Prostate gland (tissue), 2 donors: Measurements from ENCODE around the gene AGL. TPM values are rescaled to one million over a fixed set of nuclear protein-coding genes. Genes with fewer than 3 reads are reported as not detected.

ENCODE experiments used
- DNase-seq: peaks from one replicate; pipeline ENCODE4 v3.0.0-alpha.2; 2019; ENCODE audit warnings: low spot score
- H3K27ac ChIP-seq, 2 donors: fragments of 200-600 bp; sonication (generic); 2 replicates each; pipeline ENCODE4 v1.5.1; 2017 to 2019
- H3K27me3 ChIP-seq: fragments of 200-600 bp; sonication (generic); replicated peaks from 2 replicates; pipeline ENCODE4 v1.5.1; 2019; ENCODE audit not compliant: insufficient read depth
- H3K36me3 ChIP-seq, 2 donors: fragments of 200-600 bp; sonication (generic); 1 replicate in 1 of 2; 2 replicates in 1 of 2; pipeline versions ENCODE4 v1.5.1 to v1.8.1; 2017 to 2019
- H3K4me1 ChIP-seq: fragments of 200-600 bp; sonication (generic); replicated peaks from 2 replicates; pipeline ENCODE4 v1.5.1; 2019
- H3K4me3 ChIP-seq, 2 donors: fragments of 200-600 bp; sonication (generic); 2 replicates each; pipeline ENCODE4 v1.5.1; 2017 to 2019
- H3K9me3 ChIP-seq: fragments of 200-600 bp; sonication (generic); 2 replicates; pipeline ENCODE4 v1.5.1; 2017
- POLR2A ChIP-seq: fragments of 450-650 bp; IDR thresholded peaks from one replicate; pipeline ENCODE4 v1.6.1; 2016; ENCODE audit warnings: antibody characterized with exemption, mild to moderate bottlenecking
- POLR2AphosphoS5 ChIP-seq: sonication (generic); formaldehyde crosslinking; IDR thresholded peaks from one replicate; pipeline ENCODE4 v1.6.1; 2017; ENCODE audit warnings: antibody characterized with exemption
- WGBS: methylation state at CpG from one replicate; pipeline ENCODE4 v1.1.5; 2018; 5-methylcytosine and 5-hydroxymethylcytosine counted together
- intact Hi-C: fragments of 100-400 bp; cut with DNase I; formaldehyde crosslinking; loops from one replicate; pipeline ENCODE4 v1.14.2; 2022
- total RNA-seq, 2 donors: library from RNA; depleted of rRNA; stranded (reverse); fragments of >200 nt; gene quantifications; one replicate each; pipeline ENCODE4 v1.1.0, GENCODE V29; 2016
- TF ChIP-seq, protein P1 (sequence below), 4 experiments: fragments of 200-600 bp in 2 of 4; fragments of 450-650 bp in 2 of 4; sonication (generic) in 2 of 4; IDR thresholded peaks; 1 replicate in 3 of 4; 2 replicates in 1 of 4; pipeline ENCODE4 v1.5.1; 2016 to 2019; ENCODE audit warnings: antibody characterized with exemption in 4 of 4, mild to moderate bottlenecking in 2 of 4, moderate library complexity in 2 of 4

Gene AGL
- total RNA-seq, 2 donors from 2014 or later: 17.6 to 28.6 TPM

- H3K9me3 ChIP-seq: no peaks in the 10 kb centered on the region
- TF ChIP-seq, protein P1, sequence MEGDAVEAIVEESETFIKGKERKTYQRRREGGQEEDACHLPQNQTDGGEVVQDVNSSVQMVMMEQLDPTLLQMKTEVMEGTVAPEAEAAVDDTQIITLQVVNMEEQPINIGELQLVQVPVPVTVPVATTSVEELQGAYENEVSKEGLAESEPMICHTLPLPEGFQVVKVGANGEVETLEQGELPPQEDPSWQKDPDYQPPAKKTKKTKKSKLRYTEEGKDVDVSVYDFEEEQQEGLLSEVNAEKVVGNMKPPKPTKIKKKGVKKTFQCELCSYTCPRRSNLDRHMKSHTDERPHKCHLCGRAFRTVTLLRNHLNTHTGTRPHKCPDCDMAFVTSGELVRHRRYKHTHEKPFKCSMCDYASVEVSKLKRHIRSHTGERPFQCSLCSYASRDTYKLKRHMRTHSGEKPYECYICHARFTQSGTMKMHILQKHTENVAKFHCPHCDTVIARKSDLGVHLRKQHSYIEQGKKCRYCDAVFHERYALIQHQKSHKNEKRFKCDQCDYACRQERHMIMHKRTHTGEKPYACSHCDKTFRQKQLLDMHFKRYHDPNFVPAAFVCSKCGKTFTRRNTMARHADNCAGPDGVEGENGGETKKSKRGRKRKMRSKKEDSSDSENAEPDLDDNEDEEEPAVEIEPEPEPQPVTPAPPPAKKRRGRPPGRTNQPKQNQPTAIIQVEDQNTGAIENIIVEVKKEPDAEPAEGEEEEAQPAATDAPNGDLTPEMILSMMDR (IDR thresholded peaks at IDR 0.05): no peak
- TF ChIP-seq POLR2A: no peak
- DNase-seq: no peak
- intact Hi-C loops: no loop called here
- H3K36me3 ChIP-seq: no peaks in the 10 kb centered on the region
- H3K27me3 ChIP-seq: no peaks in the 10 kb centered on the region
- H3K4me3 ChIP-seq: no peak overlapping the region
- WGBS: 86% methylated on average over 4 of the region's 4 CpGs
- no peaks in the 10 kb centered on the region for H3K4me1 ChIP-seq
- no peak overlapping the region for H3K27ac ChIP-seq
Observed at GRCh38 chr1:99860703-99861102, 10.5 kb downstream of the AGL start.

DNA sequence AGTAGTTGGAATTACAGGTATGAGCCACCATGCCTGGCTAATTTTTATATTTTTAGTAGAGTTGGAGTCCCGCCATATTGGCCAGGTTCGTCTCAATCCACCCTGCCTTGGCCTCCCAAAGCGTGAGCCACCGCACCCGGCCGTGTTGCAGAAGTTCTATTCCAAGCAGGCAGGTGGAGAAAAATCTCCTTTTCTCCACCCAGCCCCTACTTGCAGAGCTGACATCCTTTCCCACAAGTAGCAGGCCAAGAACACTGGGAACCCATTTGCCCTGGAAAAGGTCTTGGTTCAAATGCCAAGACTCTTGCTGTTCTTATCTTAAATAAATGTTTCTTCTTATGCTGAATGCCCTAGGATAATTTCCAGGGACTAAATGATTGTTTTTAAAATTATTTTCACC lies 17.5 kb downstream of the AGL start:
- DNase-seq: no peak
- H3K36me3 ChIP-seq: no peaks in the 10 kb centered on the region
- TF ChIP-seq, protein P1 (IDR thresholded peaks at IDR 0.05): no peak
- TF ChIP-seq POLR2AphosphoS5 (no peak), POLR2A (no peak)
- H3K4me1 ChIP-seq: no peaks in the 10 kb centered on the region
- no peak overlapping the region for H3K4me3 ChIP-seq
- H3K9me3 ChIP-seq: no peaks in the 10 kb centered on the region
- H3K27ac ChIP-seq: no peak overlapping the region
- WGBS: 86% methylated on average over 6 of the region's 6 CpGs
- intact Hi-C loops: no loop called here
- no peaks in the 10 kb centered on the region for H3K27me3 ChIP-seq

DNA sequence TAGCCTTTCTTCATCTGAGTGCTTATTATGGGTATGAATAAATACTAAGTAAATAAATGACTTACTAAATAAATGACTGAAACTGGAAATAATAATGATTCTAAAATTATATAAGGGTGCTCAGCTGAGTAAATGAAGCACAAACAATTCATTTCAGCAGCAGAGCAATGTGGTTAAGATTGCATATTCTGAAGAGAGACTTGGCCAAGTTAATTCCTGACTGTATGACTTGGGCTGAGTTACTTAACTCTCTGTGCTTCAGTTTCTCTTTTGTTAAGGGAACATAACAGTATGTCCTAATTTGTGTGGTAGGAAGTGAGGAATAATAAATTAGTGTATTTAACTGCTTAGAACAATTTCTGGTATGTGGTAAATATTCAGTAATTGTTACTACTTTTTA lies 19.1 kb downstream of the AGL start:
- no peak for DNase-seq
- Histone ChIP-seq H3K9me3 (no peaks in the 10 kb centered on the region), H3K27ac (no peak overlapping the region), H3K4me3 (no peak overlapping the region), H3K36me3 (no peaks in the 10 kb centered on the region), H3K4me1 (no peaks in the 10 kb centered on the region), H3K27me3 (no peaks in the 10 kb centered on the region)
- intact Hi-C loops: no loop called here
- TF ChIP-seq POLR2AphosphoS5: no peak
- TF ChIP-seq, protein P1 (IDR thresholded peaks at IDR 0.05): no peak
- no peak for TF ChIP-seq POLR2A

GRCh38 chr1:99869723-99870122 lies 19.6 kb downstream of the AGL start:
- no peaks in the 10 kb centered on the region for H3K36me3 ChIP-seq
- intact Hi-C loops: no loop called here
- no peaks in the 10 kb centered on the region for H3K27me3 ChIP-seq
- 67% methylated on average over 6 of the region's 6 CpGs for WGBS
- H3K27ac ChIP-seq: no peak overlapping the region
- H3K9me3 ChIP-seq: no peaks in the 10 kb centered on the region
- H3K4me1 ChIP-seq: no peaks in the 10 kb centered on the region
- no peak for TF ChIP-seq POLR2A
- TF ChIP-seq, protein P1 (IDR thresholded peaks at IDR 0.05): no peak
- TF ChIP-seq POLR2AphosphoS5: no peak
- no peak for DNase-seq
- H3K4me3 ChIP-seq: no peak overlapping the region

DNA sequence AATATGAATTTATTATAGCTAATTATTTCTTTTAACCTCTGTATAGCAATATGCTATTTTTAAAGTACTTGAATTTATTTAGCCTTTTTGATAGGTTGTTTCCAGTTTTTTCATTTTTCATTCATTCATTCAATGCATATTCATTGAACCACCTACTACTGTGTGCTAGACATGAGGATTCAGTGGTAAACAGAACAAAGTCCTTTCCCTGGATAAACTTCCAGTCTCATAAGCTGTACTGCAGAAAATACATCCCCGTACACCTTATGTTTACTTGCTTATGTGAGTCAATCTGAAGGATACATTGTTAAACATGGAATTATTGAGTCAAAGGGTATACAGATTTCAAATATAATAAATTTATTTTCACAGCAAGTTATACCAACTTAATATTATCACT lies 21.9 kb downstream of the AGL start:
- no peaks in the 10 kb centered on the region for H3K9me3 ChIP-seq
- 78% methylated on average over 1 of the region's 1 CpG for WGBS
- no peaks in the 10 kb centered on the region for H3K4me1 ChIP-seq
- H3K36me3 ChIP-seq: no peaks in the 10 kb centered on the region
- intact Hi-C loops: no loop called here
- no peak overlapping the region for H3K4me3 ChIP-seq
- TF ChIP-seq, protein P1 (IDR thresholded peaks at IDR 0.05): no peak
- TF ChIP-seq POLR2A (no peak), POLR2AphosphoS5 (no peak)
- DNase-seq: no peak
- no peak overlapping the region for H3K27ac ChIP-seq
- H3K27me3 ChIP-seq: no peaks in the 10 kb centered on the region
